NCI-H1417 (cell line): Measurements from ENCODE around the gene CCDC28B.
A peak's percentile ranks its signal among the peaks of the same experiment; 100 is the strongest.

Source experiments
- DNase-seq, 3 experiments: peaks; one replicate each; lab custom pipeline; 2025; lab: John Stamatoyannopoulos, UW

The CCDC28B gene

GRCh38 chr1:32194984-32195383 lies 5.4 kb upstream of the CCDC28B start:
- no peak for DNase-seq

- DNase-seq, result no peak
These were observed 4.9 kb upstream of the CCDC28B start for GRCh38 chr1:32195531-32195930.

- DNase-seq, result no peak
These were observed 4.2 kb upstream of the CCDC28B start for GRCh38 chr1:32195972-32196823.

- DNase-seq, result peak in 1 of 3 experiments; percentile 14
These were observed 3.3 kb upstream of the CCDC28B start for GRCh38 chr1:32197074-32197473.

- DNase-seq, result peak in 1 of 3 experiments; percentile 17
These were observed 2.6 kb upstream of the CCDC28B start for GRCh38 chr1:32197837-32198236.

GRCh38 chr1:32198237-32199042 lies 2.0 kb upstream of the CCDC28B start:
- DNase-seq, result no peak

- peak in 1 of 3 experiments; percentile 51 for DNase-seq
These were observed 1.2 kb upstream of the CCDC28B start for GRCh38 chr1:32199043-32199716.

- peak; percentile 25 to 62 (median 51) for DNase-seq
These were observed 700 bp upstream of the CCDC28B start for GRCh38 chr1:32199717-32200072.

GRCh38 chr1:32201011-32201855 lies 838 bp downstream of the CCDC28B start:
- peak; percentile 8 to 61 (median 53) for DNase-seq

- DNase-seq, result peak in 2 of 3 experiments; percentile 76 to 77
These were observed 4.6 kb downstream of the CCDC28B start for GRCh38 chr1:32204943-32205361.

- peak; percentile 91 to 96 (median 96) for DNase-seq
These were observed 5.3 kb downstream of the CCDC28B start, which contains the start of gene IQCC for GRCh38 chr1:32205401-32206370. TSS of gene IQCC (plus strand) at chr1:32205671. CDS start at chr1:32205682, 11 bp downstream.

- no peak for DNase-seq
These were observed 8.1 kb downstream of the CCDC28B start for GRCh38 chr1:32208469-32208868.

- DNase-seq, result peak; percentile 83 to 94 (median 91)
These were observed 8.5 kb downstream of the CCDC28B start, which contains the start of gene DCDC2B for GRCh38 chr1:32208891-32209328. TSS of gene DCDC2B (plus strand) at chr1:32209089. CDS start at chr1:32209094, 5 bp downstream.

- peak; percentile 56 to 73 (median 68) for DNase-seq
These were observed 15.5 kb downstream of the CCDC28B start for GRCh38 chr1:32215629-32216480.

- no peak for DNase-seq
These were observed 16.2 kb downstream of the CCDC28B start for GRCh38 chr1:32216566-32216965.

GRCh38 chr1:32219022-32219421 lies 18.6 kb downstream of the CCDC28B start:
- no peak for DNase-seq

GRCh38 chr1:32220746-32221580 lies 20.6 kb downstream of the CCDC28B start:
- peak in 1 of 3 experiments; percentile 39 for DNase-seq

- no peak for DNase-seq
These were observed 21.2 kb downstream of the CCDC28B start for GRCh38 chr1:32221581-32221979.
